Amniotic epithelial cell (primary cell): ENCODE results near the gene MAP7D2.

ENCODE experiments used
- DNase-seq: peaks from one replicate; pipeline ENCODE4 v3.0.0-alpha.2; 2010; ENCODE audit warnings: low read depth

Gene MAP7D2

GRCh38 chrX:19966056-19966455 lies 150.7 kb downstream of the MAP7D2 start:
- DNase-seq: no peak

GRCh38 chrX:19964017-19964710 lies 152.5 kb downstream of the MAP7D2 start:
- no peak for DNase-seq

GRCh38 chrX:19960913-19961312 lies 155.8 kb downstream of the MAP7D2 start:
- no peak for DNase-seq

- peak; percentile 22 for DNase-seq
Measured at GRCh38 chrX:19958552-19959486, 157.9 kb downstream of the MAP7D2 start.

GRCh38 chrX:19956923-19957322 lies 159.8 kb downstream of the MAP7D2 start:
- no peak for DNase-seq
